NCI-H82 treated with DMSO at 0.1 percent for 48 hours (cell line): ENCODE results near the gene LRMDA.

ENCODE experiments used
- DNase-seq: peaks from one replicate; lab custom pipeline; 2025; ENCODE audit not compliant: unreplicated experiment; lab: John Stamatoyannopoulos, UW

LRMDA gene

GRCh38 chr10:75694269-75694668 is 262.8 kb downstream of the LRMDA start:
- no peak for DNase-seq

GRCh38 chr10:75694790-75695189 is 263.4 kb downstream of the LRMDA start:
- no peak for DNase-seq

- no peak for DNase-seq
These were observed 264.6 kb downstream of the LRMDA start for GRCh38 chr10:75695994-75696393.

GRCh38 chr10:75696536-75696935 is 265.1 kb downstream of the LRMDA start:
- DNase-seq, result no peak

GRCh38 chr10:75703191-75703854 is 271.9 kb downstream of the LRMDA start:
- no peak for DNase-seq

- DNase-seq, result no peak
These were observed 274.0 kb downstream of the LRMDA start for GRCh38 chr10:75705426-75705825.

- DNase-seq, result no peak
These were observed 275.8 kb downstream of the LRMDA start for GRCh38 chr10:75707080-75707840.

- DNase-seq, result no peak
These were observed 276.6 kb downstream of the LRMDA start for GRCh38 chr10:75708060-75708459.

GRCh38 chr10:75709245-75709644 is 277.8 kb downstream of the LRMDA start:
- no peak for DNase-seq

- no peak for DNase-seq
These were observed 278.4 kb downstream of the LRMDA start for GRCh38 chr10:75709811-75710210.

GRCh38 chr10:75712242-75712880 is 280.9 kb downstream of the LRMDA start:
- DNase-seq, result no peak

- no peak for DNase-seq
These were observed 285.1 kb downstream of the LRMDA start for GRCh38 chr10:75716506-75716905.

GRCh38 chr10:75717126-75717916 is 285.9 kb downstream of the LRMDA start:
- no peak for DNase-seq

- DNase-seq, result peak; percentile 7
These were observed 287.6 kb downstream of the LRMDA start for GRCh38 chr10:75718991-75719390.

GRCh38 chr10:75720157-75720556 is 288.7 kb downstream of the LRMDA start:
- DNase-seq, result no peak

GRCh38 chr10:75722020-75722419 is 290.6 kb downstream of the LRMDA start:
- DNase-seq, result no peak

GRCh38 chr10:75722609-75723008 is 291.2 kb downstream of the LRMDA start:
- no peak for DNase-seq

- DNase-seq, result no peak
These were observed 292.0 kb downstream of the LRMDA start for GRCh38 chr10:75723319-75723980.

- DNase-seq, result no peak
These were observed 292.6 kb downstream of the LRMDA start for GRCh38 chr10:75724047-75724446.

GRCh38 chr10:75726522-75727483 is 295.4 kb downstream of the LRMDA start:
- DNase-seq, result no peak
